HepG2 (cell line): Measurements from ENCODE around the gene GRM8. TPM values are rescaled to one million over a fixed set of nuclear protein-coding genes. Genes with fewer than 3 reads are reported as not detected.

ENCODE experiments used
- BHLHE40 ChIP-seq: IDR thresholded peaks from 2 replicates; pipeline ENCODE4 v1.6.1; 2011; ENCODE audit warnings: low read length, improper control_type of control experiment
- CBX5 ChIP-seq: sonication (generic); formaldehyde crosslinking; IDR thresholded peaks from 2 replicates; pipeline ENCODE4 v1.4.0; 2020; ENCODE audit warnings: missing genetic modification reagents, borderline replicate concordance
- FOXO4 ChIP-seq: sonication (generic); formaldehyde crosslinking; conservative IDR thresholded peaks from 2 replicates; pipeline ENCODE4 v1.8.1; 2023; ENCODE audit warnings: missing genetic modification reagents
- GABPB1 ChIP-seq: IDR thresholded peaks from 2 replicates; pipeline ENCODE4 v1.6.1; 2016; ENCODE audit warnings: mild to moderate bottlenecking, missing genetic modification reagents, moderate library complexity, missing compliant biosample characterization
- HMGXB4 ChIP-seq, 2 experiments: sonication (generic) in 1 of 2; formaldehyde crosslinking in 1 of 2; IDR thresholded peaks; 2 replicates each; pipeline versions ENCODE4 v1.4.0 to v1.6.1; 2018 to 2020; ENCODE audit warnings: missing genetic modification reagents in 2 of 2, borderline replicate concordance in 1 of 2, low read depth in 1 of 2, mild to moderate bottlenecking in 1 of 2, missing biosample characterization in 1 of 2
- HNRNPK ChIP-seq: fragments of 200-400 bp; formaldehyde crosslinking; IDR thresholded peaks from 2 replicates; pipeline ENCODE4 v1.6.1; 2018; ENCODE audit warnings: low read length, low read depth, moderate library complexity, mild to moderate bottlenecking; ENCODE audit not compliant: poor library complexity, severe bottlenecking
- HNRNPLL ChIP-seq: fragments of 200-400 bp; formaldehyde crosslinking; IDR thresholded peaks from 2 replicates; pipeline ENCODE4 v1.6.1; 2017; ENCODE audit warnings: mild to moderate bottlenecking, low read depth, low read length; ENCODE audit not compliant: poor library complexity, severe bottlenecking
- IKZF5 ChIP-seq: IDR thresholded peaks from 2 replicates; pipeline ENCODE4 v1.6.1; 2018; ENCODE audit warnings: missing genetic modification reagents, mild to moderate bottlenecking, missing compliant biosample characterization
- MAX ChIP-seq: IDR thresholded peaks from 2 replicates; pipeline ENCODE4 v1.6.1; 2012; ENCODE audit warnings: inconsistent platforms
- MIER2 ChIP-seq: IDR thresholded peaks from 2 replicates; pipeline ENCODE4 v1.6.1; 2016; ENCODE audit warnings: missing biosample characterization, missing genetic modification reagents
- NR2F1 ChIP-seq, 2 experiments: fragments of 450-650 bp in 1 of 2; formaldehyde crosslinking in 1 of 2; IDR thresholded peaks; 2 replicates each; pipeline versions ENCODE4 v1.5.0 to v1.6.1; 2016 to 2020; ENCODE audit warnings: mild to moderate bottlenecking in 1 of 2, missing compliant biosample characterization in 1 of 2, missing genetic modification reagents in 1 of 2, moderate library complexity in 1 of 2
- RAD21 ChIP-seq: fragments of 450-650 bp; formaldehyde crosslinking; IDR thresholded peaks from 2 replicates; pipeline ENCODE4 v1.5.0; 2020; ENCODE audit warnings: mild to moderate bottlenecking
- RBM39 ChIP-seq: fragments of 200-400 bp; formaldehyde crosslinking; IDR thresholded peaks from one replicate; pipeline ENCODE4 v1.6.1; 2018; ENCODE audit warnings: antibody characterized with exemption, mild to moderate bottlenecking, low read depth, low read length; ENCODE audit not compliant: poor library complexity, severe bottlenecking
- STAG1 ChIP-seq: sonication (generic); formaldehyde crosslinking; IDR thresholded peaks from 2 replicates; pipeline ENCODE4 v1.4.0; 2020; ENCODE audit warnings: missing genetic modification reagents
- TMF1 ChIP-seq: sonication (generic); formaldehyde crosslinking; IDR thresholded peaks from 2 replicates; pipeline ENCODE4 v1.8.1; 2022; ENCODE audit warnings: low read depth, missing genetic modification reagents
- ZNF280B ChIP-seq: sonication (generic); formaldehyde crosslinking; IDR thresholded peaks from 2 replicates; pipeline ENCODE4 v1.5.0; 2020; ENCODE audit warnings: missing genetic modification reagents, mild to moderate bottlenecking, borderline replicate concordance
- ZNF576 ChIP-seq: sonication (generic); formaldehyde crosslinking; IDR thresholded peaks from 2 replicates; pipeline ENCODE4 v1.4.0; 2020; ENCODE audit warnings: mild to moderate bottlenecking, missing genetic modification reagents
- ZNF749 ChIP-seq: sonication (generic); formaldehyde crosslinking; IDR thresholded peaks from 2 replicates; pipeline ENCODE4 v1.8.0; 2022; ENCODE audit warnings: mild to moderate bottlenecking, missing genetic modification reagents, moderate library complexity, borderline replicate concordance
- ZNF777 ChIP-seq: sonication (generic); formaldehyde crosslinking; IDR thresholded peaks from 2 replicates; pipeline ENCODE4 v1.4.0; 2020; ENCODE audit warnings: missing genetic modification reagents
- ZNF891 ChIP-seq: sonication (generic); formaldehyde crosslinking; IDR thresholded peaks from 2 replicates; pipeline ENCODE4 v1.5.0; 2020; ENCODE audit warnings: mild to moderate bottlenecking, missing genetic modification reagents
- polyA plus RNA-seq, 8 experiments: library from polyadenylated mRNA; depleted of rRNA in 3 of 8; stranded (reverse) in 7 of 8; unstranded in 1 of 8; fragments of >200 nt; fragmentation: Illumina TruSeq in 4 of 8; extraction: Trizol in 4 of 8; gene quantifications; 2 replicates each; pipeline versions ENCODE4 v1.2.1 to v1.2.3, GENCODE V29; 2011 to 2016; ENCODE audit warnings: low read depth in 4 of 8, missing spikeins in 1 of 8, mixed read lengths in 1 of 8; ENCODE audit not compliant: insufficient read depth in 1 of 8
- total RNA-seq, 5 experiments: library from RNA; depleted of rRNA; stranded (reverse); fragments of >200 nt; fragmentation: Illumina TruSeq; extraction: Trizol; gene quantifications; 2 replicates each; pipeline ENCODE4 v1.2.3, GENCODE V29; 2016; ENCODE audit warnings: low read depth in 1 of 5

Gene GRM8
- total and polyA plus RNA-seq, 2 of the 13 experiments (the other 11 are each of a cell fraction or from before 2014, with no cell fraction given), result not detected

GRCh38 chr7:127253281-127254162 lies 781 bp upstream of the GRM8 start (continued):
- peak; percentile 65 for TF ChIP-seq STAG1 (CRISPR knock-in tag)
- no peak for TF ChIP-seq CBX5 (CRISPR knock-in tag)
- TF ChIP-seq ZNF280B, result 0 out of 2 replicates have a peak, but pooled peaks have one; percentile 48
- no peak for TF ChIP-seq NR2F1 (CRISPR knock-in tag; IDR thresholded peaks at IDR 0.05)
- TF ChIP-seq MAX, result 0 out of 2 replicates have a peak, but pooled peaks have one; percentile 40
- TF ChIP-seq BHLHE40, result no peak
- TF ChIP-seq RAD21 (CRISPR knock-in tag), result peak; percentile 54
- peak; percentile 27; the same call in 1 of the 2 replicates for TF ChIP-seq IKZF5
- 0 out of 2 replicates have a peak, but pooled peaks have one; percentile 20 for TF ChIP-seq ZNF891 (CRISPR knock-in tag)
- TF ChIP-seq HNRNPK, result peak; percentile 67
- peak; percentile 65; the same call in 1 of the 2 replicates for TF ChIP-seq ZNF777 (CRISPR knock-in tag)
- TF ChIP-seq GABPB1 (CRISPR knock-in tag), result peak; percentile 47; the same call in 1 of the 2 replicates
- TF ChIP-seq FOXO4 (CRISPR knock-in tag), result 0 out of 2 replicates have a peak, but pooled peaks have one; percentile 50
- peak in 1 of 2 experiments; percentile 75; a peak in 2 of 4 replicates for TF ChIP-seq HMGXB4 (CRISPR knock-in tag; IDR thresholded peaks at IDR 0.05; ENCODE audit: borderline replicate concordance in 1 of 2, low read depth in 1 of 2)
- TF ChIP-seq TMF1 (CRISPR knock-in tag), result no peak
- 0 out of 2 replicates have a peak, but pooled peaks have one; percentile 56 for TF ChIP-seq ZNF749 (CRISPR knock-in tag)
- TF ChIP-seq RBM39, result peak; percentile 59
- TF ChIP-seq ZNF576, result no peak
- TF ChIP-seq HNRNPLL, result peak; percentile 22
- TF ChIP-seq MIER2 (CRISPR knock-in tag), result 0 out of 2 replicates have a peak, but pooled peaks have one; percentile 35
